LNCaP clone FGC (cell line): Measurements from ENCODE around the gene OSBPL9.
"Not testable (repeated sequence)": the region's sequence is repeated elsewhere in the genome, so short reads cannot be mapped to it uniquely, and the experiment has no call there.

ENCODE experiments used
- DNase-seq: peaks from one replicate; pipeline ENCODE4 v3.0.0-alpha.2; 2011; ENCODE audit warnings: low read depth
- H3K4me3 ChIP-seq: 2 replicates; pipeline ENCODE4 v1.5.1; 2011; ENCODE audit warnings: mild to moderate bottlenecking, low read depth, low read length, control low read depth
- TF ChIP-seq, protein P1 (sequence below): IDR thresholded peaks from 2 replicates; pipeline ENCODE4 v1.5.1; 2012; ENCODE audit warnings: mild to moderate bottlenecking; ENCODE audit not compliant: control insufficient read depth, insufficient read depth; ENCODE audit errors: extremely low read depth

Gene OSBPL9

DNA sequence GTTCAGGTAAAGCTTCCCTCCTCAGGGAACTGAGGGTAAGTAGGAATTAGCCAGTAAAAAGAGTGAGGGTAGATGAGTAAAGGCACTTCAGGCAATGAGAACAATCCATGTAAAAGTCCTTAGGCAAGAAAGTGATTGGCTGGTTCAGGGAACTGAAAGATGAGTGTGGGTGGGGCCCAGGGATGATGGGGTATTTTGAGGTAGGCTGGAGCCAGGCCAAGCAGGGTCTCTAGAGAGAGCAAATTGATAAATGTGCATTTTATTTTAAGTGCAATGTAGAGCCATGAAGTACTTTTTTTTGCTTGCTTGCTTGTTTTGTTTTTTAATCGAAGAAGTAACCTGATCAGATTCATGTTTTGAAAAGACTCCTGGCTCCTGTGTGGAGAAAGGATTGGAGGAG is 26.5 kb downstream of the OSBPL9 start:
- no peak overlapping the region for H3K4me3 ChIP-seq
- TF ChIP-seq, protein P1, sequence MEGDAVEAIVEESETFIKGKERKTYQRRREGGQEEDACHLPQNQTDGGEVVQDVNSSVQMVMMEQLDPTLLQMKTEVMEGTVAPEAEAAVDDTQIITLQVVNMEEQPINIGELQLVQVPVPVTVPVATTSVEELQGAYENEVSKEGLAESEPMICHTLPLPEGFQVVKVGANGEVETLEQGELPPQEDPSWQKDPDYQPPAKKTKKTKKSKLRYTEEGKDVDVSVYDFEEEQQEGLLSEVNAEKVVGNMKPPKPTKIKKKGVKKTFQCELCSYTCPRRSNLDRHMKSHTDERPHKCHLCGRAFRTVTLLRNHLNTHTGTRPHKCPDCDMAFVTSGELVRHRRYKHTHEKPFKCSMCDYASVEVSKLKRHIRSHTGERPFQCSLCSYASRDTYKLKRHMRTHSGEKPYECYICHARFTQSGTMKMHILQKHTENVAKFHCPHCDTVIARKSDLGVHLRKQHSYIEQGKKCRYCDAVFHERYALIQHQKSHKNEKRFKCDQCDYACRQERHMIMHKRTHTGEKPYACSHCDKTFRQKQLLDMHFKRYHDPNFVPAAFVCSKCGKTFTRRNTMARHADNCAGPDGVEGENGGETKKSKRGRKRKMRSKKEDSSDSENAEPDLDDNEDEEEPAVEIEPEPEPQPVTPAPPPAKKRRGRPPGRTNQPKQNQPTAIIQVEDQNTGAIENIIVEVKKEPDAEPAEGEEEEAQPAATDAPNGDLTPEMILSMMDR: no peak
- DNase-seq: no peak

DNA sequence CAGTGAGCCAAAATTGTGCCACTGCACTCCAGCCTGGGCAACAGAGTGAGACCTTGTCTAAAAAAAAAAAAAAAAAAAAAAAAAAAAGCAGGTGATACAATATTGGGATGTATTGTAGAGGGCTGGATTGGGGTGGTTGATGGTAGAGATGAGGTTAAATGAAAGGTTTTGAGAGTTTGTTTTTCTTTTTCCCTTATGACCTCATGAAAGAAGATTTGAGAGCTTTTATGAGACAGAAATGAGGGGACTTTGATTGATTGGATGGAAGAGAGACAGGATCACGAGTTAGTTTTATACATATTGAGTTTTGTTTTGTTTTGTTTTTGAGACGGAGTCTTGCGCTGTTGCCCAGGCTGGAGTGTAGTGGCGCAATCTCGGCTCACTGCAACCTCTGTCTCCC is 27.1 kb downstream of the OSBPL9 start:
- TF ChIP-seq, protein P1: no peak
- no peak for DNase-seq
- H3K4me3 ChIP-seq: no peak overlapping the region

DNA sequence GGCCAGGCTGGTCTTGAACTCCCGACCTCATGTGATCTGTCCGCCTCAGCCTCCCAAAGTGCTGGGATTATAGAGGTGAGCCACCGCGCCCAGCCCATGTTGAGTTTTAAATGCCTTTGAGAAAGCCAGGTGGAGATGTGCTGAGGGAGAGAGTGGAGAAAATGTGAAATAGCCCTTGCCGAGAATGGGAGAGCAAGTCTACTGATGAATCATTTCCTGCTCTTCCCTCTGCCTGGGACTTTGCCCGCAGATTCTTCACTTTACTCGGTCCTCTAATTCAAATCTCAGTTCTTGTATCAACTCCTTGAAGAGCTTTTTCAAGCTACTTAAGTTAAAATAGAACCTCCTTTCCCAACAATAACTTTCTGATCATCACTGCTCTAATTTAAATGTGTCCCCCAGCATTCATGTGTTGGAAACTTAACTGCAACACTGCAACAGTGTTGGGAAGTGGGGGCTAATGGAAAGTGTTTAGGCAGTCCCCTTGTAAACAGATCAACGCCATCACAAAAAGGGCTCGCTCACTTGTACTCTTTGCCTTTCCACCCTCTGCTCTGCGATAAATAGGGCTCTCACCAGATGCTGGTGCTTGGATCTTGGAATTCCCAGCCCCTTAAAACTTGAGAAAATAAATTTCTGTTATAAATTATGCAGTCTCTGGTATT is 27.8 kb downstream of the OSBPL9 start:
- TF ChIP-seq, protein P1: no peak
- no peak overlapping the region for H3K4me3 ChIP-seq
- DNase-seq: no peak

DNA sequence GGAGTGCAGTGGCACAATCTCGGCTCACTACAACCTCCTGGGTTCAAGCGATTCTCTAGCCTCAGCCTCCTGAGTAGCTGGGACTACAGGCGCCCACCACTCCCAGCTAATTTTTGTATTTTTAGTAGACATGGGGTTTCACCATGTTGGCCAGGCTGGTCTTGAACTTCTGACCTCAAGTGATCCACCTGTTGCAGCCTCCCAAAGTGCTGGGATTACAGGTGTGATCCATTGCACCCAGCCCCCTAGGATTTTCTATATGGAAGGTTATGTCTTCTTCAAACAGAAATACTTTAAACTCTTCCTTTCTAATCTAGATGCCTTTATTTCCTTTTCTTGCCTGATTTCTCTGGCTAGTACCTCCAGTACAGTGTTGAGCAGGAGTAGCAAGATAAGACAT is 29.7 kb downstream of the OSBPL9 start:
- DNase-seq, H3K4me3 ChIP-seq: not testable (repeated sequence)

DNA sequence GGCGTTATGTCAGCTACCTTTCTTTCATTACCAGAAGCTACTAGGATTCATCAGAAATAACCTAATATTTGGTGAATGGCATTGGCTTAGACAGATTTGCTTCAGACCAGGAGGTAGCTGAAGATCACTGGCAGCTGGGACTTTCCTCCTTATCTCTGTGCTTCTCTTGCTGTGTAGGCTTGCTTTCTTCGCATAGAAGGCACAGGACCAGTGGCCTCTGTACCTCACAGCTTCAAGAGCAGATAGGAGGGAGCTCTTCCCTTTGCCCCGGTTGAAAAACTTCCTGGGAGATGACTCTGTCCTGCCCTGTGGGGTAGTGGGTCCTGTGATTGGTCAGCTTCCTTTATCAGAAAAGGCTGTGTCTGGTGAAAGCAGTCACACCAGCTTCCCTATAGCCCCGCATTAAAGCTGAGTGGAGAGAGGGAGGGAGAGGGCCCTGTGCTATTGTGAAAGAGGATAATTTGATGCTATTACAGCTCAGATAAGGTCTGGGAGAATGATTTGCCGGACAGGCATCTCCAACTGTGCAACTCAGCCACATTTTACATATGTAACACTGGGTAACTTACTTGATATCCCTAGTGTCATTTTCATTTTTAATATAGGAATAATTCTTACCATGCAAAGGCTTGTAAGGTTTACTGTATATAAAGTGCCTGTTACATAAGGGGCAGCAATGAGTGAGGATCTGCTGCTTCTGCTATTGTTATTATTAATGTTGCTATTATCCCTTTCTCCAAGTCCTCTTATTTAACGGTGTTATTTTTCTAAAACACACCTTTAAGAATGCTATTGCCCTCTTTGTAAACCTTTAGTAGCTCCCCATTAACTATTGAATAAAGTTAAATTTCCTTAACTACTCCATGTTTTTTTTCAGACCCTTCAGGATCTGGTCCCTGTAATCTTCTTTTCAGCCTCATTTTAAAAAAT is 31.6 kb downstream of the OSBPL9 start:
- DNase-seq: no peak
- TF ChIP-seq, protein P1: no peak
- H3K4me3 ChIP-seq: no peak overlapping the region

DNA sequence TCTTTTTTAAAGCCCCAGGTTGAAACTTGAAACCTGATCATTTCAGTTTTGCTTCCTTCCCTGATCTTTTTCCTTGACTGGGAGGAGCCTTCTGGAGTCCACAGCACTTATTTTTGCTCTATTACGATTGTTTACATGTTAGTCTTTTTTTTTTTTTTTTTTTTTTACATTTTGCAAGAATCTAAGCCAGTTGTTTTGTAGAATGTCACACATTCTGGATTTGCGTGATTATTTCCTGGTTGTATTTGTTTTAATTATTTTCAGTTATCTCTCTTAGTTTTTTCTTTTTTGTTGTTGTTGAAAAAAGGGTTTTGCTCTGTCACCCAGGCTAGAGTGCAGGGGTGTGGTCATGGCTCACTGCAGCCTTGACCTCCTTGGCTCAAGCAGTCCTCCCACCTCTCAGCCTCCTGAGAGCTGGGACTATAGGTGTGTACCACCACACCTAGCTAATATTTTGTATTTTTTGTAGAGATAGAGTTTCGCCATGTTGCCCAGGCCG is 32.8 kb downstream of the OSBPL9 start:
- no peak overlapping the region for H3K4me3 ChIP-seq
- no peak for DNase-seq
- TF ChIP-seq, protein P1: no peak

DNA sequence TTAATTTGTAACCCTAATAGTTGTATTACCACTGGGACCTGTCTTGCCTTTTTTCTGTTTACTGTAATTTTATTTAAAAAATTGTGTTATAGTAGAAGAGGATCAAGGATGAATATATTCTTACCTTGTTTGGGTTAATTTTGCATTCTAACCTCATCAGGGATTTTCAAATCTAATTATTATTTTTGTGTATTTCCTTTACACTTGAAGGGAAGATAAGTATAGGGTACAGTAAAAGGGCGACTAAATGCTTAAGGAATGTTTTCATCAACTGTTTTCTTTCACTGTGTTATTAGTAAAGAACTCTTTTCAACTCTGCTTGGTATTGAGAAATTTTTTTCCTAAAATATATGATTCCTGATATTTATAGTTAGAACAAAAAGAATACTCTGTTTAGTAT is 33.3 kb downstream of the OSBPL9 start:
- DNase-seq: no peak
- no peak overlapping the region for H3K4me3 ChIP-seq
- TF ChIP-seq, protein P1: no peak
